ENCODE results near the gene ANGPT4.
"Not testable (repeated sequence)": the region's sequence is repeated elsewhere in the genome, so short reads cannot be mapped to it uniquely, and the experiment has no call there.

The ANGPT4 gene

GRCh38 chr20:828987-829386, 87.1 kb downstream of the ANGPT4 start:
- H3K27ac Mint-ChIP-seq, result no peak overlapping the region

GRCh38 chr20:827981-828380, 88.2 kb downstream of the ANGPT4 start:
- not testable (repeated sequence) for H3K36me3 Mint-ChIP-seq (ENCODE audit: low read depth); H3K27me3 Mint-ChIP-seq; H3K4me3 Mint-ChIP-seq; H3K9me3 Mint-ChIP-seq; H3K27ac Mint-ChIP-seq
- H3K4me1 Mint-ChIP-seq (ENCODE audit: low read depth), result peaks cover 11% of the 10 kb centered on the region

More at GRCh38 chr20:828987-829386, 87.1 kb downstream of the ANGPT4 start:
- H3K36me3 Mint-ChIP-seq (ENCODE audit: low read depth), result no peaks in the 10 kb centered on the region
- no peak overlapping the region for H3K4me3 Mint-ChIP-seq
- H3K27me3 Mint-ChIP-seq, result no peaks in the 10 kb centered on the region
- peaks cover 10% of the 10 kb centered on the region for H3K4me1 Mint-ChIP-seq (ENCODE audit: low read depth)
- H3K9me3 Mint-ChIP-seq, result no peaks in the 10 kb centered on the region

- Mint-ChIP-seq H3K4me1 (ENCODE audit: low read depth) (peaks cover 10% of the 10 kb centered on the region), H3K4me3 (no peak overlapping the region), H3K9me3 (no peaks in the 10 kb centered on the region), H3K27ac (no peak overlapping the region), H3K27me3 (no peaks in the 10 kb centered on the region), H3K36me3 (ENCODE audit: low read depth) (no peaks in the 10 kb centered on the region)
Observed at GRCh38 chr20:826695-827323, 89.3 kb downstream of the ANGPT4 start.

- Mint-ChIP-seq H3K27me3 (no peaks in the 10 kb centered on the region), H3K4me3 (no peak overlapping the region), H3K36me3 (ENCODE audit: low read depth) (no peaks in the 10 kb centered on the region), H3K4me1 (ENCODE audit: low read depth) (peaks cover 10% of the 10 kb centered on the region), H3K9me3 (no peaks in the 10 kb centered on the region), H3K27ac (peak overlapping the region; percentile 1)
Observed at GRCh38 chr20:825710-826421, 90.3 kb downstream of the ANGPT4 start.

- H3K4me3 Mint-ChIP-seq, result no peak overlapping the region
- peaks cover 10% of the 10 kb centered on the region for H3K4me1 Mint-ChIP-seq (ENCODE audit: low read depth)
- H3K27me3 Mint-ChIP-seq, result no peaks in the 10 kb centered on the region
- no peaks in the 10 kb centered on the region for H3K9me3 Mint-ChIP-seq
- H3K36me3 Mint-ChIP-seq (ENCODE audit: low read depth), result no peaks in the 10 kb centered on the region
- no peak overlapping the region for H3K27ac Mint-ChIP-seq
Observed at GRCh38 chr20:824916-825315, 91.2 kb downstream of the ANGPT4 start.

GRCh38 chr20:824490-824889, 91.6 kb downstream of the ANGPT4 start:
- Mint-ChIP-seq H3K4me1 (ENCODE audit: low read depth) (peaks cover 10% of the 10 kb centered on the region), H3K36me3 (ENCODE audit: low read depth) (no peaks in the 10 kb centered on the region), H3K9me3 (no peaks in the 10 kb centered on the region), H3K27ac (no peak overlapping the region), H3K4me3 (no peak overlapping the region), H3K27me3 (no peaks in the 10 kb centered on the region)

GRCh38 chr20:823574-823902, 92.6 kb downstream of the ANGPT4 start:
- Mint-ChIP-seq H3K27ac (no peak overlapping the region), H3K4me1 (ENCODE audit: low read depth) (peaks cover 10% of the 10 kb centered on the region), H3K9me3 (no peaks in the 10 kb centered on the region), H3K36me3 (ENCODE audit: low read depth) (no peaks in the 10 kb centered on the region), H3K4me3 (no peak overlapping the region), H3K27me3 (no peaks in the 10 kb centered on the region)

- no peaks in the 10 kb centered on the region for H3K9me3 Mint-ChIP-seq
- peaks cover 10% of the 10 kb centered on the region for H3K4me1 Mint-ChIP-seq (ENCODE audit: low read depth)
- no peaks in the 10 kb centered on the region for H3K27me3 Mint-ChIP-seq
- H3K36me3 Mint-ChIP-seq (ENCODE audit: low read depth), result no peaks in the 10 kb centered on the region
- no peak overlapping the region for H3K4me3 Mint-ChIP-seq
- H3K27ac Mint-ChIP-seq, result no peak overlapping the region
Observed at GRCh38 chr20:822651-823573, 93.2 kb downstream of the ANGPT4 start.

GRCh38 chr20:821731-822065, 94.4 kb downstream of the ANGPT4 start:
- Mint-ChIP-seq H3K9me3 (no peaks in the 10 kb centered on the region), H3K27ac (no peak overlapping the region), H3K36me3 (ENCODE audit: low read depth) (no peaks in the 10 kb centered on the region), H3K4me3 (no peak overlapping the region), H3K4me1 (ENCODE audit: low read depth) (peaks cover 10% of the 10 kb centered on the region), H3K27me3 (no peaks in the 10 kb centered on the region)

- Mint-ChIP-seq H3K4me1 (ENCODE audit: low read depth) (peaks cover 10% of the 10 kb centered on the region), H3K9me3 (no peaks in the 10 kb centered on the region), H3K27ac (no peak overlapping the region), H3K36me3 (ENCODE audit: low read depth) (no peaks in the 10 kb centered on the region), H3K4me3 (no peak overlapping the region), H3K27me3 (no peaks in the 10 kb centered on the region)
Observed at GRCh38 chr20:821046-821730, 94.9 kb downstream of the ANGPT4 start.

GRCh38 chr20:820323-820953, 95.7 kb downstream of the ANGPT4 start:
- Mint-ChIP-seq H3K4me3 (no peak overlapping the region), H3K9me3 (no peaks in the 10 kb centered on the region), H3K27ac (no peak overlapping the region), H3K4me1 (ENCODE audit: low read depth) (peaks cover 5% of the 10 kb centered on the region), H3K27me3 (peaks cover 5% of the 10 kb centered on the region), H3K36me3 (ENCODE audit: low read depth) (no peaks in the 10 kb centered on the region)

Measured in stimulated activated naive CD8-positive, alpha-beta T cell treated with anti-CD3 and anti-CD28 coated beads, Interleukin-15, Interleukin-2, amounts not matched to agents 100 ng/mL and 50 ng/mL, for 24 hours (primary cell).